Body of pancreas (tissue), 4 donors: Measurements from ENCODE around the gene RAB7A.

Experiments
- POLR2A ChIP-seq, 3 donors: fragments of 450-650 bp; IDR thresholded peaks; one replicate each; pipeline ENCODE4 v1.6.1; 2016; ENCODE audit warnings: antibody characterized with exemption in 3 of 3, mild to moderate bottlenecking in 2 of 3
- TF ChIP-seq, protein P1 (sequence below), 7 experiments: fragments of 450-650 bp in 4 of 7; fragments of 200-600 bp in 3 of 7; sonication (generic) in 3 of 7; IDR thresholded peaks; one replicate each; pipeline ENCODE4 v1.5.1; 2016 to 2019; ENCODE audit warnings: antibody characterized with exemption in 7 of 7

DNA sequence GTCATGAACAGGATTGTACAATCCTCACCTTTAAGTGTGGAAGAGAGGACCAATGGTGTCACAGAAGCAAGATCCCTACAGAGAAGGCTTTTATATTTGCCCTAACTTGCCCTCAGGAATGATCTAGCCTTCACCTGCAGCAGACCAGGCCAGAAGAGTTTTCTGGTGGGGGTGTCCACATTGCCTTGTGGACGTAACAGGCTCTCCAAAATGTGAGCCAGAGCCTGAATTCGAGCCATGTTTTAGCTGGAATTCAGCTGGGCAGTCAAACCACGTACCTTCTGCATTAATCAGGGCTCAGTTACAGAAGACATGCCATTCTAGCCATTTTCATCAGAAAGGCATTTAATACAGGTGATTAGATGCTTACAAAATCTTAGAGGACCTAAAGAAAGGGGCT is 23.6 kb upstream of the RAB7A start:
- TF ChIP-seq POLR2A (IDR thresholded peaks at IDR 0.05), result no peak
- TF ChIP-seq, protein P1, sequence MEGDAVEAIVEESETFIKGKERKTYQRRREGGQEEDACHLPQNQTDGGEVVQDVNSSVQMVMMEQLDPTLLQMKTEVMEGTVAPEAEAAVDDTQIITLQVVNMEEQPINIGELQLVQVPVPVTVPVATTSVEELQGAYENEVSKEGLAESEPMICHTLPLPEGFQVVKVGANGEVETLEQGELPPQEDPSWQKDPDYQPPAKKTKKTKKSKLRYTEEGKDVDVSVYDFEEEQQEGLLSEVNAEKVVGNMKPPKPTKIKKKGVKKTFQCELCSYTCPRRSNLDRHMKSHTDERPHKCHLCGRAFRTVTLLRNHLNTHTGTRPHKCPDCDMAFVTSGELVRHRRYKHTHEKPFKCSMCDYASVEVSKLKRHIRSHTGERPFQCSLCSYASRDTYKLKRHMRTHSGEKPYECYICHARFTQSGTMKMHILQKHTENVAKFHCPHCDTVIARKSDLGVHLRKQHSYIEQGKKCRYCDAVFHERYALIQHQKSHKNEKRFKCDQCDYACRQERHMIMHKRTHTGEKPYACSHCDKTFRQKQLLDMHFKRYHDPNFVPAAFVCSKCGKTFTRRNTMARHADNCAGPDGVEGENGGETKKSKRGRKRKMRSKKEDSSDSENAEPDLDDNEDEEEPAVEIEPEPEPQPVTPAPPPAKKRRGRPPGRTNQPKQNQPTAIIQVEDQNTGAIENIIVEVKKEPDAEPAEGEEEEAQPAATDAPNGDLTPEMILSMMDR (IDR thresholded peaks at IDR 0.05), result no peak
